Measurements from ENCODE around the gene SRPK2. TPM values are rescaled to one million over a fixed set of nuclear protein-coding genes. Genes with fewer than 3 reads are reported as not detected.
"Not testable (repeated sequence)": the region's sequence is repeated elsewhere in the genome, so short reads cannot be mapped to it uniquely, and the experiment has no call there.

The SRPK2 gene
- total RNA-seq, 1 donor from 2014 or later: 70.5 TPM

DNA sequence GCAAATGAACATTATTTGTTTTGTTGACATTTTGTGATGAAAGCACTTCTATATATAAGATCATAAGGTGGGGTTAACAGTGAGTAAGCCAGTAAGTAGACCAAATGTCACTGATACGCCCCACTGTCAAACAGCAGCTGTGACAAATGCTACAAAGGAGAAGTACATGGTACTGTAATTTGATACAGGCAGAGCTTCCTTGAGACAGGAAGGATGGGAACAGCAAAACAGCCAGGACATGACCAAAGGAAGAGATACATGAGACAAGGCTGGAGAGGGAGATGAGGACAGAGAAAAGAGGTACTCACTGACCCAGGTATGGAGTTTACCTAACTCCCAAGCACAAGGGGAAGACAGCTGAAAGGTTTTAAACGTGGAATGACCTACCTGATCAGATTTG is 127.0 kb downstream of the SRPK2 start:
- Mint-ChIP-seq H3K4me1 (ENCODE audit: unreplicated experiment) (peaks cover 36% of the 10 kb centered on the region), H3K36me3 (ENCODE audit: low read depth, unreplicated experiment) (no peaks in the 10 kb centered on the region), H3K9me3 (ENCODE audit: unreplicated experiment) (no peaks in the 10 kb centered on the region), H3K27me3 (ENCODE audit: unreplicated experiment) (no peaks in the 10 kb centered on the region), H3K27ac (ENCODE audit: unreplicated experiment) (no peak overlapping the region), H3K4me3 (ENCODE audit: unreplicated experiment) (peak overlapping the region; percentile 5)
- TF ChIP-seq, protein P1, sequence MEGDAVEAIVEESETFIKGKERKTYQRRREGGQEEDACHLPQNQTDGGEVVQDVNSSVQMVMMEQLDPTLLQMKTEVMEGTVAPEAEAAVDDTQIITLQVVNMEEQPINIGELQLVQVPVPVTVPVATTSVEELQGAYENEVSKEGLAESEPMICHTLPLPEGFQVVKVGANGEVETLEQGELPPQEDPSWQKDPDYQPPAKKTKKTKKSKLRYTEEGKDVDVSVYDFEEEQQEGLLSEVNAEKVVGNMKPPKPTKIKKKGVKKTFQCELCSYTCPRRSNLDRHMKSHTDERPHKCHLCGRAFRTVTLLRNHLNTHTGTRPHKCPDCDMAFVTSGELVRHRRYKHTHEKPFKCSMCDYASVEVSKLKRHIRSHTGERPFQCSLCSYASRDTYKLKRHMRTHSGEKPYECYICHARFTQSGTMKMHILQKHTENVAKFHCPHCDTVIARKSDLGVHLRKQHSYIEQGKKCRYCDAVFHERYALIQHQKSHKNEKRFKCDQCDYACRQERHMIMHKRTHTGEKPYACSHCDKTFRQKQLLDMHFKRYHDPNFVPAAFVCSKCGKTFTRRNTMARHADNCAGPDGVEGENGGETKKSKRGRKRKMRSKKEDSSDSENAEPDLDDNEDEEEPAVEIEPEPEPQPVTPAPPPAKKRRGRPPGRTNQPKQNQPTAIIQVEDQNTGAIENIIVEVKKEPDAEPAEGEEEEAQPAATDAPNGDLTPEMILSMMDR (IDR thresholded peaks at IDR 0.05; ENCODE audit: unreplicated experiment): no peak
- DNase-seq (ENCODE audit: low spot score): no peak

DNA sequence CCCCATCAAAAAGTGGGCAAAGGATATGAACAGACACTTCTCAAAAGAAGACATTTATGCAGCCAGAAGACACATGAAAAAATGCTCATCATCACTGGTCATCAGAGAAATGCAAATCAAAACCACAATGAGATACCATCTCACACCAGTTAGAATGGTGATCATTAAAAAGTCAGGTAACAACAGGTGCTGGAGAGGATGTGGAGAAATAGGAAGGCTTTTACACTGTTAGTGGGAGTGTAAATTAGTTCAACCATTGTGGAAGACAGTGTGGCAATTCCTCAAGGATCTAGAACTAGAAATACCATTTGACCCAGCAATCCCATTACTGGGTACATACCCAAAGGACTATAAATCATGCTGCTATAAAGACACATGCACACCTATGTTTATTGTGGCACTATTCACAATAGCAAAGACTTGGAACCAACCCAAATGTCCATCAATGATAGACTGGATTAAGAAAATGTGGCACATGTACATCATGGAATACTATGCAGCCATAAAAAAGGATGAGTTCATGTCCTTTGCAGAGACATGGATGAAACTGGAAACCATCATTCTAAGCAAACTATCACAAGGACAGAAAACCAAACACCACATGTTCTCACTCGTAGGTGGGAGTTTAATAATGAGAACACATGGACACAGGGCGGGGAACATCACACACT is 128.4 kb downstream of the SRPK2 start:
- Mint-ChIP-seq H3K27ac (ENCODE audit: unreplicated experiment) (peak overlapping the region; percentile 73), H3K4me1 (ENCODE audit: unreplicated experiment) (peaks cover 46% of the 10 kb centered on the region)
- DNase-seq (ENCODE audit: low spot score); H3K36me3 Mint-ChIP-seq (ENCODE audit: low read depth, unreplicated experiment); H3K27me3 Mint-ChIP-seq (ENCODE audit: unreplicated experiment); H3K4me3 Mint-ChIP-seq (ENCODE audit: unreplicated experiment); H3K9me3 Mint-ChIP-seq (ENCODE audit: unreplicated experiment): not testable (repeated sequence)

DNA sequence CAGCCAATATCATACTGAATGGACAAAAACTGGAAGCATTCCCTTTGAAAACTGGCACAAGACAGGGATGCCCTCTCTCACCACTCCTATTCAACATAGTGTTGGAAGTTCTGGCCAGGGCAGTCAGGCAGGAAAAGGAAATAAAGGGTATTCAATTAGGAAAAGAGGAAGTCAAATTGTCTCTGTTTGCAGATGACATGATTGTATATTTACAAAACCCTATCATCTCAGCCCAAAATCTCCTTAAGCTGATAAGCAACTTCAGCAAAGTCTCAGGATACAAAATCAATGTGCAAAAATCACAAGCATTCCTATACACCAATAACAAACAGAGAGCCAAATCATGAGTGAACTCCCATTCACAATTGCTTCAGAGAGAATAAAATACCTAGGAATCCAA is 129.8 kb downstream of the SRPK2 start:
- H3K9me3 Mint-ChIP-seq (ENCODE audit: unreplicated experiment); H3K36me3 Mint-ChIP-seq (ENCODE audit: low read depth, unreplicated experiment); H3K27me3 Mint-ChIP-seq (ENCODE audit: unreplicated experiment); H3K4me3 Mint-ChIP-seq (ENCODE audit: unreplicated experiment); DNase-seq (ENCODE audit: low spot score): not testable (repeated sequence)
- H3K4me1 Mint-ChIP-seq (ENCODE audit: unreplicated experiment): peaks cover 46% of the 10 kb centered on the region
- peak overlapping the region; percentile 74 for H3K27ac Mint-ChIP-seq (ENCODE audit: unreplicated experiment)

GRCh38 chr7:105257338-105257737 is 131.4 kb downstream of the SRPK2 start:
- no peak for DNase-seq (ENCODE audit: low spot score)
- Mint-ChIP-seq H3K4me1 (ENCODE audit: unreplicated experiment) (peaks cover 54% of the 10 kb centered on the region), H3K27ac (ENCODE audit: unreplicated experiment) (peak overlapping the region; percentile 58), H3K36me3 (ENCODE audit: low read depth, unreplicated experiment) (no peaks in the 10 kb centered on the region), H3K27me3 (ENCODE audit: unreplicated experiment) (peaks cover 1% of the 10 kb centered on the region), H3K9me3 (ENCODE audit: unreplicated experiment) (no peaks in the 10 kb centered on the region), H3K4me3 (ENCODE audit: unreplicated experiment) (no peak overlapping the region)
- TF ChIP-seq, protein P1 (IDR thresholded peaks at IDR 0.05; ENCODE audit: unreplicated experiment): no peak

DNA sequence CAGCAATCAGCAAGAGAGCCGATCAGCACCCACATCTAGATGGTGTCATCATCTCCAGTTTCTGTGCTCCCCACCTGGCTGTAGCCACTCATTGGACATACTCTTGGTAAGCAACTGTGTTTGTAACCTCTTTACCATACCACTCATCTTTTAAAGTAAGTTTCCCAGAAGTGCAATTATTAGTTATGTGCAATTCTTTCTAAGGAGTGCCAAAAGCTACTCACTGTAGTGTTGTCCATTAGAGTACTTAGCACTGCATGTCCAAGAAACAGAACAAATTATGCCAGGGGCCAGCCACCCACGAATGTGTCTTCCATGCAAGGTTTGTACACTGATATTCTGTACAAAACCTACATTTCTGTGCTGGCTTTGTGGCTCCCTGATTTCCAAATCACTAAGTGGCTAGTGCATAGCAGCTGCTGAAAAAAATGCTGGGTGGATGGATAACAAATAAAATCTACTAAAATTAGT is 131.9 kb downstream of the SRPK2 start:
- no peaks in the 10 kb centered on the region for H3K36me3 Mint-ChIP-seq (ENCODE audit: low read depth, unreplicated experiment)
- H3K4me1 Mint-ChIP-seq (ENCODE audit: unreplicated experiment): peaks cover 58% of the 10 kb centered on the region
- H3K27me3 Mint-ChIP-seq (ENCODE audit: unreplicated experiment): peaks cover 1% of the 10 kb centered on the region
- H3K9me3 Mint-ChIP-seq (ENCODE audit: unreplicated experiment): no peaks in the 10 kb centered on the region
- peak overlapping the region; percentile 37 for H3K27ac Mint-ChIP-seq (ENCODE audit: unreplicated experiment)
- TF ChIP-seq, protein P1 (IDR thresholded peaks at IDR 0.05; ENCODE audit: unreplicated experiment): no peak
- no peak for DNase-seq (ENCODE audit: low spot score)
- no peak overlapping the region for H3K4me3 Mint-ChIP-seq (ENCODE audit: unreplicated experiment)

- H3K9me3 Mint-ChIP-seq (ENCODE audit: unreplicated experiment): no peaks in the 10 kb centered on the region
- no peak overlapping the region for H3K27ac Mint-ChIP-seq (ENCODE audit: unreplicated experiment)
- TF ChIP-seq, protein P1 (IDR thresholded peaks at IDR 0.05; ENCODE audit: unreplicated experiment): no peak
- H3K4me1 Mint-ChIP-seq (ENCODE audit: unreplicated experiment): peaks cover 33% of the 10 kb centered on the region
- H3K27me3 Mint-ChIP-seq (ENCODE audit: unreplicated experiment): peaks cover 1% of the 10 kb centered on the region
- no peak for DNase-seq (ENCODE audit: low spot score)
- no peak overlapping the region for H3K4me3 Mint-ChIP-seq (ENCODE audit: unreplicated experiment)
- H3K36me3 Mint-ChIP-seq (ENCODE audit: low read depth, unreplicated experiment): no peaks in the 10 kb centered on the region
Measured at GRCh38 chr7:105250706-105251105, 138.0 kb downstream of the SRPK2 start.

All from endothelial cell (in vitro differentiated cells).